Dermis microvascular lymphatic vessel endothelial cell (primary cell): ENCODE results near the gene TNFAIP8L3. TPM values are rescaled to one million over a fixed set of nuclear protein-coding genes. Genes with fewer than 3 reads are reported as not detected.
A peak's percentile ranks its signal among the peaks of the same experiment; 100 is the strongest.
"Not testable (repeated sequence)": the region's sequence is repeated elsewhere in the genome, so short reads cannot be mapped to it uniquely, and the experiment has no call there.

ENCODE experiments used
- DNase-seq, 2 donors: peaks; one replicate each; pipeline versions ENCODE4 v3.0.0 to v3.0.0-alpha.2; 2010; ENCODE audit warnings: low read depth in 2 of 2
- total RNA-seq: library from RNA; depleted of rRNA; stranded (reverse); fragments of >200 nt; gene quantifications from 2 replicates; pipeline ENCODE4 v1.2.1, GENCODE V29; 2014

Gene TNFAIP8L3
- total RNA-seq, result 91.5 and 154 TPM in 2 replicates

- peak; percentile 77 to 82 for DNase-seq
Measured at GRCh38 chr15:51094606-51095569, at the start of gene TNFAIP8L3. TSS of gene TNFAIP8L3 (minus strand) at chr15:51094906. CDS start at chr15:51094595, 311 bp downstream.

GRCh38 chr15:51144021-51144532 is 49.4 kb upstream of the TNFAIP8L3 start:
- peak in 1 of 2 donors; percentile 75 for DNase-seq

GRCh38 chr15:51140347-51140746 is 45.6 kb upstream of the TNFAIP8L3 start:
- DNase-seq, result not testable (repeated sequence)

- no peak for DNase-seq
Measured at GRCh38 chr15:51139091-51139490, 44.4 kb upstream of the TNFAIP8L3 start.

- no peak for DNase-seq
Measured at GRCh38 chr15:51137880-51138430, 43.2 kb upstream of the TNFAIP8L3 start.

- no peak for DNase-seq
Measured at GRCh38 chr15:51137024-51137423, 42.3 kb upstream of the TNFAIP8L3 start.

GRCh38 chr15:51135276-51135675 is 40.6 kb upstream of the TNFAIP8L3 start:
- DNase-seq, result no peak

GRCh38 chr15:51134416-51135199 is 39.9 kb upstream of the TNFAIP8L3 start:
- DNase-seq, result no peak

- DNase-seq, result no peak
Measured at GRCh38 chr15:51133140-51133765, 38.5 kb upstream of the TNFAIP8L3 start.

GRCh38 chr15:51132384-51133139 is 37.9 kb upstream of the TNFAIP8L3 start:
- DNase-seq, result peak; percentile 65 to 99

- DNase-seq, result peak in 1 of 2 donors; percentile 39
Measured at GRCh38 chr15:51131596-51132290, 37.0 kb upstream of the TNFAIP8L3 start.

GRCh38 chr15:51130344-51130743 is 35.6 kb upstream of the TNFAIP8L3 start:
- DNase-seq, result no peak

- no peak for DNase-seq
Measured at GRCh38 chr15:51129535-51130188, 35.0 kb upstream of the TNFAIP8L3 start.

GRCh38 chr15:51128701-51129100 is 34.0 kb upstream of the TNFAIP8L3 start:
- DNase-seq, result no peak

- DNase-seq, result no peak
Measured at GRCh38 chr15:51126842-51127241, 32.1 kb upstream of the TNFAIP8L3 start.

GRCh38 chr15:51123002-51123401 is 28.3 kb upstream of the TNFAIP8L3 start:
- not testable (repeated sequence) for DNase-seq

- DNase-seq, result no peak
Measured at GRCh38 chr15:51121631-51122225, 27.0 kb upstream of the TNFAIP8L3 start.

GRCh38 chr15:51121118-51121517 is 26.4 kb upstream of the TNFAIP8L3 start:
- peak; percentile 50 to 99 for DNase-seq

GRCh38 chr15:51119120-51119519 is 24.4 kb upstream of the TNFAIP8L3 start:
- no peak for DNase-seq
